HepG2 (cell line): ENCODE results near the gene UPK1B. TPM values are rescaled to one million over a fixed set of nuclear protein-coding genes. Genes with fewer than 3 reads are reported as not detected.

Experiments used
- CHCHD3 ChIP-seq: sonication (generic); formaldehyde crosslinking; IDR thresholded peaks from 2 replicates; pipeline ENCODE4 v1.8.0; 2022; ENCODE audit warnings: mild to moderate bottlenecking, missing genetic modification reagents, moderate library complexity
- EZH2 ChIP-seq: conservative IDR thresholded peaks from 2 replicates; pipeline ENCODE4 v1.6.1; 2012; ENCODE audit warnings: mild to moderate bottlenecking, low read depth, low read length, moderate library complexity
- HIVEP1 ChIP-seq: sonication (generic); formaldehyde crosslinking; IDR thresholded peaks from 2 replicates; pipeline ENCODE4 v1.4.0; 2020; ENCODE audit warnings: mild to moderate bottlenecking, missing genetic modification reagents
- LRRFIP1 ChIP-seq: sonication (generic); formaldehyde crosslinking; conservative IDR thresholded peaks from 2 replicates; pipeline ENCODE4 v1.4.0; 2020; ENCODE audit warnings: missing genetic modification reagents
- MBNL3 ChIP-seq: fragments of 250-450 bp; sonication (Bioruptor Pico); conservative IDR thresholded peaks from 2 replicates; pipeline ENCODE4 v1.8.0; 2022; ENCODE audit warnings: mild to moderate bottlenecking, inconsistent platforms
- MLLT10 ChIP-seq: sonication (generic); formaldehyde crosslinking; IDR thresholded peaks from 2 replicates; pipeline ENCODE4 v1.4.0; 2020; ENCODE audit warnings: missing genetic modification reagents
- MTF1 ChIP-seq: sonication (generic); formaldehyde crosslinking; IDR thresholded peaks from 2 replicates; pipeline ENCODE4 v1.5.0; 2020; ENCODE audit warnings: missing genetic modification reagents
- MTF2 ChIP-seq: sonication (generic); formaldehyde crosslinking; IDR thresholded peaks from 2 replicates; pipeline ENCODE4 v1.5.0; 2020; ENCODE audit warnings: missing genetic modification reagents, borderline replicate concordance
- NR0B2 ChIP-seq: sonication (generic); formaldehyde crosslinking; IDR thresholded peaks from 2 replicates; pipeline ENCODE4 v1.4.0; 2020; ENCODE audit warnings: mild to moderate bottlenecking, missing genetic modification reagents
- RNF219 ChIP-seq: sonication (generic); formaldehyde crosslinking; IDR thresholded peaks from 2 replicates; pipeline ENCODE4 v1.5.0; 2020; ENCODE audit warnings: mild to moderate bottlenecking, missing genetic modification reagents
- SRSF4 ChIP-seq: fragments of 200-400 bp; formaldehyde crosslinking; IDR thresholded peaks from one replicate; pipeline ENCODE4 v1.6.1; 2018; ENCODE audit warnings: mild to moderate bottlenecking, low read depth, low read length, moderate library complexity; ENCODE audit not compliant: poor library complexity, severe bottlenecking
- ZEB1 ChIP-seq: IDR thresholded peaks from 2 replicates; pipeline ENCODE4 v1.6.1; 2012; ENCODE audit warnings: mild to moderate bottlenecking, low read depth, inconsistent platforms; ENCODE audit not compliant: insufficient replicate concordance
- ZMYM3 ChIP-seq: sonication (generic); formaldehyde crosslinking; IDR thresholded peaks from 2 replicates; pipeline ENCODE4 v1.5.1; 2020; ENCODE audit warnings: mild to moderate bottlenecking, missing genetic modification reagents
- ZNF24 ChIP-seq: fragments of 450-650 bp; IDR thresholded peaks from 2 replicates; pipeline ENCODE4 v1.6.1; 2017; ENCODE audit warnings: antibody characterized with exemption, mild to moderate bottlenecking
- ZNF30 ChIP-seq: sonication (generic); formaldehyde crosslinking; IDR thresholded peaks from 2 replicates; pipeline ENCODE4 v1.5.0; 2020; ENCODE audit warnings: mild to moderate bottlenecking, missing genetic modification reagents
- ZNF607 ChIP-seq: sonication (generic); formaldehyde crosslinking; IDR thresholded peaks from 2 replicates; pipeline ENCODE4 v1.5.1; 2020; ENCODE audit warnings: missing genetic modification reagents, mild to moderate bottlenecking, borderline replicate concordance
- ZNF768 ChIP-seq: sonication (generic); formaldehyde crosslinking; IDR thresholded peaks from 2 replicates; pipeline ENCODE4 v1.4.0; 2020; ENCODE audit warnings: missing genetic modification reagents
- ZNF770 ChIP-seq: sonication (generic); formaldehyde crosslinking; IDR thresholded peaks from 2 replicates; pipeline ENCODE4 v1.5.0; 2020; ENCODE audit warnings: mild to moderate bottlenecking, missing genetic modification reagents
- ZNF777 ChIP-seq: sonication (generic); formaldehyde crosslinking; IDR thresholded peaks from 2 replicates; pipeline ENCODE4 v1.4.0; 2020; ENCODE audit warnings: missing genetic modification reagents
- ZSCAN22 ChIP-seq: sonication (generic); formaldehyde crosslinking; IDR thresholded peaks from 2 replicates; pipeline ENCODE4 v1.4.0; 2020; ENCODE audit warnings: mild to moderate bottlenecking, missing genetic modification reagents
- polyA plus RNA-seq, 8 experiments: library from polyadenylated mRNA; depleted of rRNA in 3 of 8; stranded (reverse) in 7 of 8; unstranded in 1 of 8; fragments of >200 nt; fragmentation: Illumina TruSeq in 4 of 8; extraction: Trizol in 4 of 8; gene quantifications; 2 replicates each; pipeline versions ENCODE4 v1.2.1 to v1.2.3, GENCODE V29; 2011 to 2016; ENCODE audit warnings: low read depth in 4 of 8, missing spikeins in 1 of 8, mixed read lengths in 1 of 8; ENCODE audit not compliant: insufficient read depth in 1 of 8
- total RNA-seq, 5 experiments: library from RNA; depleted of rRNA; stranded (reverse); fragments of >200 nt; fragmentation: Illumina TruSeq; extraction: Trizol; gene quantifications; 2 replicates each; pipeline ENCODE4 v1.2.3, GENCODE V29; 2016; ENCODE audit warnings: low read depth in 1 of 5
- TF ChIP-seq, protein P1 (sequence below): IDR thresholded peaks from 2 replicates; pipeline ENCODE4 v1.6.1; 2018; ENCODE audit warnings: missing genetic modification reagents

Gene UPK1B
- total and polyA plus RNA-seq, 2 of the 13 experiments (the other 11 are each of a cell fraction or from before 2014, with no cell fraction given) = not detected

GRCh38 chr3:119240591-119241434 lies 67.4 kb downstream of the UPK1B start, which contains the start of gene B4GALT4 (continued):
- peak; percentile 77 for TF ChIP-seq ZNF770 (CRISPR knock-in tag)
- TF ChIP-seq, protein P1, sequence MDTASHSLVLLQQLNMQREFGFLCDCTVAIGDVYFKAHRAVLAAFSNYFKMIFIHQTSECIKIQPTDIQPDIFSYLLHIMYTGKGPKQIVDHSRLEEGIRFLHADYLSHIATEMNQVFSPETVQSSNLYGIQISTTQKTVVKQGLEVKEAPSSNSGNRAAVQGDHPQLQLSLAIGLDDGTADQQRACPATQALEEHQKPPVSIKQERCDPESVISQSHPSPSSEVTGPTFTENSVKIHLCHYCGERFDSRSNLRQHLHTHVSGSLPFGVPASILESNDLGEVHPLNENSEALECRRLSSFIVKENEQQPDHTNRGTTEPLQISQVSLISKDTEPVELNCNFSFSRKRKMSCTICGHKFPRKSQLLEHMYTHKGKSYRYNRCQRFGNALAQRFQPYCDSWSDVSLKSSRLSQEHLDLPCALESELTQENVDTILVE (CRISPR knock-in tag) = no peak
- TF ChIP-seq ZMYM3 (CRISPR knock-in tag) = peak; percentile 72
- no peak; the same call in 1 of the 2 replicates for TF ChIP-seq ZNF777 (CRISPR knock-in tag)
- TF ChIP-seq CHCHD3 (CRISPR knock-in tag) = no peak
- TF ChIP-seq MLLT10 (CRISPR knock-in tag) = no peak
- TF ChIP-seq RNF219 (CRISPR knock-in tag) = no peak; the same call in 1 of the 2 replicates
- TF ChIP-seq MBNL3 = no peak
- TF ChIP-seq MTF1 = no peak; the same call in 1 of the 2 replicates
- TF ChIP-seq NR0B2 = no peak; the same call in 1 of the 2 replicates
- TF ChIP-seq ZNF768 (CRISPR knock-in tag) = no peak; the same call in 1 of the 2 replicates
- no peak for TF ChIP-seq MTF2 (CRISPR knock-in tag)
- TF ChIP-seq ZNF24 = no peak
- no peak for TF ChIP-seq ZNF30 (CRISPR knock-in tag)
- TF ChIP-seq HIVEP1 (CRISPR knock-in tag) = no peak
- TF ChIP-seq ZEB1 = no peak
- 0 out of 2 replicates have a peak, but pooled peaks have one; percentile 27 for TF ChIP-seq ZSCAN22
- TF ChIP-seq LRRFIP1 (CRISPR knock-in tag) = no peak
- TF ChIP-seq ZNF607 (CRISPR knock-in tag) = peak; percentile 68; the same call in 1 of the 2 replicates
- TF ChIP-seq SRSF4 = no peak
- no peak for TF ChIP-seq EZH2
